ENCODE results near the gene NUPR2.
"Not testable (repeated sequence)": the region's sequence is repeated elsewhere in the genome, so short reads cannot be mapped to it uniquely, and the experiment has no call there.

Gene NUPR2, protein sequence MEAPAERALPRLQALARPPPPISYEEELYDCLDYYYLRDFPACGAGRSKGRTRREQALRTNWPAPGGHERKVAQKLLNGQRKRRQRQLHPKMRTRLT

DNA sequence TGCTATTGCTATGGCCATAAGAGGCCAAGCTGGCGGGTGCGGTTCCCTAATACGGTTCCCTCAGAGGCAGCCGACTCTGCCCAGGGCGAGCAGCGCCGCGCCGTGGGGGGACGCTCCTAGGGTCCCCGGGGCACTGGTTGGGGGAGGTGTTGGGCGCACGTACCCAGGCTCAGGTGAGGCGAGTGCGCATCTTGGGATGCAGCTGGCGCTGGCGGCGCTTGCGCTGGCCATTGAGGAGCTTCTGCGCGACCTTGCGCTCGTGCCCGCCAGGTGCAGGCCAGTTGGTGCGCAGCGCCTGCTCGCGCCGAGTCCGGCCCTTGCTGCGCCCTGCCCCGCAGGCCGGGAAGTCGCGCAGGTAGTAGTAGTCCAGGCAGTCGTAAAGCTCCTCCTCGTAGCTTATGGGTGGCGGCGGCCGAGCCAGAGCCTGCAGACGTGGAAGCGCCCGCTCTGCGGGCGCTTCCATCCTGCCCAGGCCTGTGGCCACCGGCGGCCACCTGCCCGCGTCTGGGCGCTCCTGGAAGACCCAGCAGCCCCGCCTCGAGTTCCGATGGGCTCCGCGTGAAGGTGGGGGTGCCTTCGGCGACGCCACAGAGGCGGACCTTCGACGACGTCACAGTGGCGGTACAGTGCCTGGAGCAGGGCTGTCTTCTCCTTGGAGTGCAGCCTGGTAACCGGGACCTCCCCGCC, at the start of gene NUPR2:
Gene NUPR2 (minus strand): TSS at position 566 of the 687 bp plus-strand sequence. CDS start 103 bp downstream, at position 463.
- no peaks in the 10 kb centered on the region for H4K20me1 ChIP-seq (ENCODE audit: control insufficient read depth, insufficient read depth, low read depth, low read length)
- no peaks in the 10 kb centered on the region for H3K79me2 ChIP-seq (ENCODE audit: control insufficient read depth, low read length)
- no peak for TF ChIP-seq EZH2phosphoT487 (IDR thresholded peaks at IDR 0.05; ENCODE audit: borderline replicate concordance, low read length)
- TF ChIP-seq, protein P1, sequence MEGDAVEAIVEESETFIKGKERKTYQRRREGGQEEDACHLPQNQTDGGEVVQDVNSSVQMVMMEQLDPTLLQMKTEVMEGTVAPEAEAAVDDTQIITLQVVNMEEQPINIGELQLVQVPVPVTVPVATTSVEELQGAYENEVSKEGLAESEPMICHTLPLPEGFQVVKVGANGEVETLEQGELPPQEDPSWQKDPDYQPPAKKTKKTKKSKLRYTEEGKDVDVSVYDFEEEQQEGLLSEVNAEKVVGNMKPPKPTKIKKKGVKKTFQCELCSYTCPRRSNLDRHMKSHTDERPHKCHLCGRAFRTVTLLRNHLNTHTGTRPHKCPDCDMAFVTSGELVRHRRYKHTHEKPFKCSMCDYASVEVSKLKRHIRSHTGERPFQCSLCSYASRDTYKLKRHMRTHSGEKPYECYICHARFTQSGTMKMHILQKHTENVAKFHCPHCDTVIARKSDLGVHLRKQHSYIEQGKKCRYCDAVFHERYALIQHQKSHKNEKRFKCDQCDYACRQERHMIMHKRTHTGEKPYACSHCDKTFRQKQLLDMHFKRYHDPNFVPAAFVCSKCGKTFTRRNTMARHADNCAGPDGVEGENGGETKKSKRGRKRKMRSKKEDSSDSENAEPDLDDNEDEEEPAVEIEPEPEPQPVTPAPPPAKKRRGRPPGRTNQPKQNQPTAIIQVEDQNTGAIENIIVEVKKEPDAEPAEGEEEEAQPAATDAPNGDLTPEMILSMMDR (IDR thresholded peaks at IDR 0.05; ENCODE audit: low read depth, low read length, poor library complexity, severe bottlenecking): no peak
- H3F3A ChIP-seq (ENCODE audit: control insufficient read depth, insufficient read depth): no peaks in the 10 kb centered on the region
- no peak within 1 kb of the TSS for H3K4me3 ChIP-seq (ENCODE audit: low read length)
- no peaks in the 10 kb centered on the region; the same call in 1 of the 2 replicates for H3K4me1 ChIP-seq (ENCODE audit: control insufficient read depth, low read length)
- no peak within 1 kb of the TSS for H3K4me2 ChIP-seq (ENCODE audit: low read length)
- no peaks in the 10 kb centered on the region for H3K9me3 ChIP-seq (ENCODE audit: control insufficient read depth, insufficient read depth, low read length)
- H3K27me3 ChIP-seq (ENCODE audit: control insufficient read depth, low read length): no peaks in the 10 kb centered on the region
- no peaks in the 10 kb centered on the region for H3K9me2 ChIP-seq (replicated peaks; ENCODE audit: control insufficient read depth, low read length)
- H3K36me3 ChIP-seq (ENCODE audit: control insufficient read depth, low read length): no peaks in the 10 kb centered on the region
- no peak within 1 kb of the TSS for H3K27ac ChIP-seq (ENCODE audit: low read depth, low read length)

DNA sequence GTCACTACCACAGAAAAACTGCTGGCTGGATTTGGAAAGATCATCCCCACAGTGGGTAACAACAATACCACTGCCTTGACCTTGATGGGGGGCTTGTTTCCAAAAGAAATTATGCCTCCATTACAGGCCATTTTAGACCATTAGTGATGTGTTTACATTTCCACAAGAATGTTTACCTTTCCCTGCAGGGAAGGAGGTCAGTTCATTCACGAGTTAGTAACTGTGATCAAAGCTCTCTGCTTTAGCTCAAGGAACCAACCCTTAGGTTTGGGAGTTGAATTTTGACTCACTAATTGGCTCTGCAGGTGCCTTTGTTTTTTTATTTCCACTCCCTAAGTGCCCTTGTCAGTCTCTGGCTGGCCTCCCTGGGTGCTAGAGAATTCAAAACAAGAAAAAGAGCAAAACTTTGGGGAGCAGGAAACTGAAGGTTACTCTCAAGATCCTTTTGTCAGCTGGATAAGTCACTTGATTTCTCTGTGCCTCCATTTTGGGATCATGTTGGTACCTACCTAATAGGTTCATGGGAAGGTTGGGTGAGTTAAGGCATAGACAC, 41.1 kb upstream of the NUPR2 start:
- H3K4me3 ChIP-seq (ENCODE audit: low read length): no peak overlapping the region
- H4K20me1 ChIP-seq (ENCODE audit: control insufficient read depth, insufficient read depth, low read depth, low read length): no peaks in the 10 kb centered on the region
- H3K27me3 ChIP-seq (ENCODE audit: control insufficient read depth, low read length): no peaks in the 10 kb centered on the region
- no peaks in the 10 kb centered on the region for H3K36me3 ChIP-seq (ENCODE audit: control insufficient read depth, low read length)
- no peaks in the 10 kb centered on the region for H3K4me1 ChIP-seq (ENCODE audit: control insufficient read depth, low read length)
- H3F3A ChIP-seq (ENCODE audit: control insufficient read depth, insufficient read depth): no peaks in the 10 kb centered on the region
- no peaks in the 10 kb centered on the region for H3K9me2 ChIP-seq (replicated peaks; ENCODE audit: control insufficient read depth, low read length)
- TF ChIP-seq, protein P1 (IDR thresholded peaks at IDR 0.05; ENCODE audit: low read depth, low read length, poor library complexity, severe bottlenecking): no peak
- no peak for TF ChIP-seq EZH2phosphoT487 (IDR thresholded peaks at IDR 0.05; ENCODE audit: borderline replicate concordance, low read length)
- H3K9me3 ChIP-seq (ENCODE audit: control insufficient read depth, insufficient read depth, low read length): peaks cover under 1% of the 10 kb centered on the region; the same call in 1 of the 2 replicates
- no peaks in the 10 kb centered on the region for H3K79me2 ChIP-seq (ENCODE audit: control insufficient read depth, low read length)
- H3K27ac ChIP-seq (ENCODE audit: low read depth, low read length): no peak overlapping the region
- H3K4me2 ChIP-seq (ENCODE audit: low read length): no peak overlapping the region

DNA sequence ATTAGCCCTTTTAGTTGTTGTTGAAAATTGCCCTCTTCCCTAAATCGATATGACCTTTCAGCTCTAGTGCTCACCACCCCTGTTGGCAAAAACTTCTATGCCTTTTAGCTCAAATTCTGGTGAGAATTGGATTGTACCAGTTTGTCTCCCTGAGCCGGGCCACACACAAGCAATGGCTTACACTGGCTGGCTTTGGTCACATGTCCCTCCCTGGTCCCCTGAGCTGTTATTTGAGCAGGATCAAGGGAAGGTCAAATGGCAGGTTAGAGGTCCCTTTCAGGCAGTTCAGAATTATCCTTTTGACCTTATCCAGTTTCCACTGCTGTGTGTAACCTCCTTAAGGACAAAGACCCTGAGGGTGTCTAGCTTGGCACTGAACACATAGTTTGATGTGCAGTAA, 14.8 kb upstream of the NUPR2 start:
- not testable (repeated sequence) for H3K79me2 ChIP-seq (ENCODE audit: control insufficient read depth, low read length); H3K27ac ChIP-seq (ENCODE audit: low read depth, low read length); H3K9me2 ChIP-seq (replicated peaks; ENCODE audit: control insufficient read depth, low read length); H3K4me1 ChIP-seq (ENCODE audit: control insufficient read depth, low read length); H4K20me1 ChIP-seq (ENCODE audit: control insufficient read depth, insufficient read depth, low read depth, low read length); H3F3A ChIP-seq (ENCODE audit: control insufficient read depth, insufficient read depth); H3K4me3 ChIP-seq (ENCODE audit: low read length); H3K36me3 ChIP-seq (ENCODE audit: control insufficient read depth, low read length); H3K9me3 ChIP-seq (ENCODE audit: control insufficient read depth, insufficient read depth, low read length); H3K27me3 ChIP-seq (ENCODE audit: control insufficient read depth, low read length); H3K4me2 ChIP-seq (ENCODE audit: low read length)

Measured in DOHH2 (cell line).